GM19455 (cell line): ENCODE data around the gene ZNF672.
"Not testable (repeated sequence)": the region's sequence is repeated elsewhere in the genome, so short reads cannot be mapped to it uniquely, and the experiment has no call there.

ENCODE experiments used
- ATAC-seq: cut with Tn5 transposase; IDR thresholded peaks from one replicate; pipeline ENCODE4 v1.9.1; 2021; ENCODE audit not compliant: unreplicated experiment

The ZNF672 gene

DNA sequence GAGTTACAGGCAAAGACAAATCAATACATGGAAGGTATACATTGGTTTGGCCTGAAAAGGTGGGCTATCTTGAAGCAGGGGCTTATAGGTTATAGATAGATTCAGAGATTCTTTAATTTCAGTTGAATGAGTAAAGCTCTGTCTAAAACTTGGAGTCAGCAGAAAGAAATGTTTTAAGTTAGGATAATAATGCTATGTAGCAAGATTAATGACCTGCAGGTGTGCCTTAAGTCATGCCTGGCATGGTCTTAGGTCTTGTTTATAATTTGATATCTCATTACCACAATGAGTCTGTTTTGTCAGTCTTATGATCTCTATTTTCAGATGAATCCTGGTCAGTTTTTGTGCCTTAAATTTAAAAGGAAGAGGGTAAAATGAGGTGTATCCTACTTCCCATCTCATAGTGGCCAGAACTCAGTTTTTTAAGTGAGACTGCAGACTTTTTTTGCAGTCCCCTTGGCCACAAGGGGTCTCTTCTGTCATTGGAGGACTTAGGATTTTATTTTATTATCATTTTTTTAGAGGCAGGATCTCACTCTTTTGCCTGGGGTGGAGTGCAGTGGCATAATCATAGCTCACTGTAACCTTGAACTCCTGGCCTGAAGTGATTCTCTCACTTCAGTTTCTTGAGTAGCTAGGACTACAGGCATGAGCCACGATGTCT is 46.7 kb downstream of the ZNF672 start:
- ATAC-seq: no peak

GRCh38 chr1:248885646-248886045 is 47.6 kb downstream of the ZNF672 start:
- ATAC-seq: no peak

GRCh38 chr1:248886237-248886895 is 48.3 kb downstream of the ZNF672 start:
- ATAC-seq: no peak

DNA sequence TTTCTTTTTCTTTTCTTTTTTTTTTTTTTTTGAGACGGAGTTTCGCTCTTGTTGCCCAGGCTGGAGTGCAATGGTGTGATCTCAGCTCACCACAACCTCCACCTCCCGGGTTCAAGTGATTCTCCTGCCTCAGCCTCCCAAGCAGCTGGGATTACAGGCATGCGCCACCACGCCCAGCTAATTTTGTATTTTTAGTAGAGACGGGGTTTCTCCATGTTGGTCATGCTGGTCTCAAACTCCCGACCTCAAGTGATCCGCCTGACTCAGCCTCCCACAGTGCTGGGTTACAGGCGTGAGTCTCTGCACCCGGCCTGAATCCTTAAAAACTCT is 51.9 kb downstream of the ZNF672 start:
- not testable (repeated sequence) for ATAC-seq

- no peak for ATAC-seq
Measured at GRCh38 chr1:248890549-248891498, 52.8 kb downstream of the ZNF672 start.

GRCh38 chr1:248891758-248892157 is 53.7 kb downstream of the ZNF672 start:
- no peak for ATAC-seq

DNA sequence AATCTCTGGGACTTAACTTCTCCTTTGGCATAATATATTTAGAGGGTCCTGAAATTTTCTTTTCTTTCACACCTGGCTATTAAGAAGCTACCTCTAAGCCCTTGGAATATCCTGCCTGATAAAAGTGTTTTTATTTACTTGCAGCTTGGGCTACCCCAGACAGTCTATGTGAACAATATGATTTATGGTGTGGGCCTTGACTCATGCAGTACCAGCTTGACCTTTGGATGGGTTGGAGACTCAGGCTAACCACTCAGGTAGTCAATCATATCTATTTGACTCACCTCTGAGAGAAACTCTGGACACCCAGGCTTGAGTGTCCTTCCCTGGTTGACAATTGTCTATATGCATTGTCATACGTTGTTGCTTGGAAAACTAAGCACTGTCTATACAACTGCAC is 54.6 kb downstream of the ZNF672 start:
- ATAC-seq: no peak

DNA sequence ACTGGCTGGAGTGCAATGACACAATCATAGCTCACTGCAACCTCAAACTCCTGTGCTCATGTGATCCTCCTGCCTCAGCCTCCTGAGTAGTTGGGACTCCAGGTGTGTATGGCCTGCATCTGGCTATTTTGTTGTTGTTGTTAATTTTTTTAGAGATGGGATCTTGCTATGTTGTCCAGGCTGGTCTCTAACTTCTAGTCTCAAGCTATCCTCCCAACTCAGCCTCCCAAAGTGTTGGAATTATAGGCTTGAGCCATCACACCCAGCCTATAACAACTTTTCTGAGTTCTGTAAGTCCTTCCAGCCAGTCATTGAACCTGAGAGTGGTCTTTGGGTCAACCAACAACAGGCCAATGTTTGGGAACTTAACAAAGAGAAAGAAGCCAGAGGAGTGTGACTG is 56.8 kb downstream of the ZNF672 start:
- no peak for ATAC-seq

DNA sequence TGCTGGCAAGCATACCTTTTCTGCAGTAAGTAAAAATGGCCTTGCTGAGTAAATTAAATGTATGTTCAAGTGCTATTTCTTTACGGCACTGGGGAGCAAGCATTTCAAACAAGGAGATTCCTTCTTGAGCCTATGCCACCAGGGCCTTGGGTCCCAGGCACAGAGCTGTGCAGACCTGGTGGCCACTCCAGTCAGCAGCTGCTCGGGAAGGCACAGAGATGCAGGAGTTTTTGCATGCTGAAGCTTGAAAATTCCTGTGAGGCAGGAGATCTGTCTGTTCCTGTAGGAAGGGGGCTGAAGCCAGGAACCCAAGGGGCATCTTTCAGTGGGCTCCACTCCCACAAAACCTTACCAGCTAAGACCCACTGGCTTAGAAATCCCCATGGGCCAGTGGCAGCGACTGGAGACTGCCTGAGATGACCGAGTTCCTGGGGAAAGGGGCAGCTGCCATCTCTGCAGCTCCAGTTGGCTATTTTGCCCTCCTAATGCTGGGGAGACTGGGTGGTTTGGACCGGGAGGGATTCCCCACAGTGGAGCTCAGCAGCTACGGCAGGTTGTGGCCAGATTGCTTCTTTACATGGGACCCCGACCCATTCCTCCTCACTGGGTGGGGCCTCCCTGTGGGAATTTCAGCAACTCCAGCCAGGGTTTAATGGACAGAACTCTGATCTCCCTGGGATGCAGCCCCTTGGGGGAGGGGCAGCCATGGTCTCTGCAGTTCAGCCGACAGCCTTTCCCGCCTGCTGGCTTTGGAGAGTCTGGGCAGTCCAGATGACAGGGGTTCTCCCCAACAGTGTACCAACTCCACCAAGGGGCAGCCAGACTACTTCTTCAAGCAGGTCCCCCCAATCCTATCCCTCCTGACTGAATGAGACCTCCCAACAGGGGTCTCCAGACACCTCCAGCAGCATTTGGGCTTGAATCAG is 59.7 kb downstream of the ZNF672 start:
- no peak for ATAC-seq
